Effector memory CD8-positive, alpha-beta T cell (primary cell): Measurements from ENCODE around the gene C3orf20.
A peak's percentile ranks its signal among the peaks of the same experiment; 100 is the strongest.

Experiments
- ATAC-seq: fragments of 150-1000 bp; cut with Tn5 transposase; replicated peaks from 2 replicates; pipeline ENCODE4 v1.10.0; 2021; ENCODE audit warnings: mild to moderate bottlenecking, moderate library complexity
- DNase-seq, 3 experiments: peaks; one replicate each; pipeline ENCODE4 v3.0.0; 2021
- H3K27ac Mint-ChIP-seq, 2 donors: one replicate each; pipeline ENCODE4 v1.8.0; 2022; ENCODE audit warnings: mild to moderate bottlenecking in 2 of 2, mixed read lengths in 2 of 2, moderate library complexity in 2 of 2
- H3K27me3 Mint-ChIP-seq, 2 donors: one replicate each; pipeline ENCODE4 v1.8.0; 2022; ENCODE audit warnings: mixed read lengths in 2 of 2
- H3K36me3 Mint-ChIP-seq: one replicate; pipeline ENCODE4 v1.8.0; 2022; ENCODE audit warnings: mild to moderate bottlenecking, moderate library complexity, mixed read lengths; ENCODE audit not compliant: insufficient read depth
- H3K4me1 Mint-ChIP-seq, 2 donors: one replicate each; pipeline ENCODE4 v1.8.0; 2022; ENCODE audit warnings: low read depth in 2 of 2, mixed read lengths in 2 of 2
- H3K4me3 Mint-ChIP-seq, 2 donors: one replicate each; pipeline ENCODE4 v1.8.0; 2022; ENCODE audit warnings: mild to moderate bottlenecking in 2 of 2, mixed read lengths in 2 of 2, moderate library complexity in 2 of 2
- H3K9me3 Mint-ChIP-seq, 2 donors: one replicate each; pipeline ENCODE4 v1.8.0; 2022; ENCODE audit warnings: mixed read lengths in 2 of 2
- total RNA-seq, 9 experiments: gene quantifications; one replicate each; lab custom pipeline; 2026; lab: John Stamatoyannopoulos, UW

Gene C3orf20
- 0.11 to 4.1 (median 1.2) reads per million in 9 experiments for total RNA-seq

GRCh38 chr3:14674841-14675240 lies at the start of gene C3orf20:
Gene C3orf20 (plus strand): TSS chr3:14675141. CDS start chr3:14682714, 7,573 bp downstream.
- no peaks in the 10 kb centered on the region for H3K27me3 Mint-ChIP-seq
- no peak for ATAC-seq
- H3K36me3 Mint-ChIP-seq: peaks cover 32% of the 10 kb centered on the region
- H3K4me3 Mint-ChIP-seq: no peak within 1 kb of the TSS
- DNase-seq: no peak
- peaks cover 0 to 3% of the 10 kb centered on the region in 2 donors for H3K4me1 Mint-ChIP-seq
- H3K9me3 Mint-ChIP-seq: no peaks in the 10 kb centered on the region
- no peak within 1 kb of the TSS for H3K27ac Mint-ChIP-seq

GRCh38 chr3:14625443-14625842 lies 49.5 kb upstream of the C3orf20 start:
- ATAC-seq (no peak), DNase-seq (no peak)
- Mint-ChIP-seq H3K27ac (no peak overlapping the region), H3K9me3 (no peaks in the 10 kb centered on the region), H3K4me1 (no peaks in the 10 kb centered on the region), H3K27me3 (peaks cover 24 to 55% of the 10 kb centered on the region in 2 donors), H3K4me3 (no peak overlapping the region), H3K36me3 (no peaks in the 10 kb centered on the region)

DNA sequence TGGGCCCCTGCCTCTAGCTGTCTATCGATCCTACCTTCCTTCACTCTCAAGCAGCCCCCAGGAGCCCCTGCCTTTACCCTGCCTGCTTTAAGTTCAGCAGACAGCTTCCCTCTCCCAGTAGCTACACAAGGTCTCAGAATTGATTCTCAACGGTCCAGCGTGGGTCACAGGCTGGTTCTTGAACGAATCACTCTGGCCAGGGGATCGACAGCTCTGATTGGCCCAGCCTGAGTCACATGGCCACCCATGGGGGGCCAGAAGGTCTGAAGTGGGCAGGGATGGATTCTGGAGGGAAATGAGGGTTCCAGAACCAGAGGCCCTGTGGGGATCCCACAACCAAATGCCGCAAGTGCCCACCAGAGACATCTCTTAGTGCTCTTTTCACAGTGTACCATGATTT lies 47.1 kb upstream of the C3orf20 start:
- Mint-ChIP-seq H3K36me3 (no peaks in the 10 kb centered on the region), H3K27me3 (peaks cover 34 to 66% of the 10 kb centered on the region in 2 donors), H3K4me1 (no peaks in the 10 kb centered on the region), H3K27ac (no peak overlapping the region), H3K4me3 (no peak overlapping the region), H3K9me3 (no peaks in the 10 kb centered on the region)
- no peak for ATAC-seq
- no peak for DNase-seq

- no peak overlapping the region for H3K27ac Mint-ChIP-seq
- H3K36me3 Mint-ChIP-seq: no peaks in the 10 kb centered on the region
- no peak for ATAC-seq
- peaks cover 34 to 66% of the 10 kb centered on the region in 2 donors for H3K27me3 Mint-ChIP-seq
- no peak for DNase-seq
- no peaks in the 10 kb centered on the region for H3K9me3 Mint-ChIP-seq
- no peaks in the 10 kb centered on the region for H3K4me1 Mint-ChIP-seq
- no peak overlapping the region for H3K4me3 Mint-ChIP-seq
Observed at GRCh38 chr3:14628406-14628805, 46.5 kb upstream of the C3orf20 start.

DNA sequence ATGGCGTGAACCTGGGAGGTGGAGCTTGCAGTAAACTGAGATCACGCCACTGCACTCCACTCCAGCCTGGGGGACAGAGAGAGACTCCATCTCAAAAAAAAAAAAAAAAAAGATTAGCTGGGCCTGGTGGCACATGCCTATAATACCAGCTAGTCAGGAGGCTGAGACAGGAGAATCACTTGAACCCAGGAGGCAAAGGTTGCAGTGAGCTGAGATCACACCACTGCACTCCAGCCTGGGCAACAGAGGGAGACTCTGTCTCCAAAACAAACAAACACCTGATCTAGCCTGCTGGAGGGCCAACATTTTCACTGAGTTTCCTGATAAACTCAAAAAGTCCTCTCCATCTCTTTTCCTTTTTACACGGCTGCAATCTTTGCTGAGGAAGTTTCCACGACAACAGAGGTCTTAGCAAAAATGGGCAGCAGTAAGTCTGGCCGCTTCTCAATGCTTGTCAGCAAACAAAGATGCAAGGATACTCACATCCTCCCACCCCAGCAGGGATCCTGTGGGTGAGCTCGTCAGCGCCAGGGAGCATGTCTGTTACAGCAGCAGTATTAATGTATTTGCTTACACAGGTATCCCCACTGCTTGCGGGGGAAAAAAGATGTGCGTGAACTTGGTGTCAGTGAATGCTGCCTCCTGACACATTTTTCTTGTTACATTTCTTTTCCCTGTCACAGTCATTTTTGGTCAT lies 44.4 kb upstream of the C3orf20 start:
- peaks cover 2% of the 10 kb centered on the region for H3K36me3 Mint-ChIP-seq

GRCh38 chr3:14631101-14631497 lies 43.8 kb upstream of the C3orf20 start:
- Mint-ChIP-seq H3K9me3 (no peaks in the 10 kb centered on the region), H3K36me3 (peaks cover 2% of the 10 kb centered on the region)

More for the DNA sequence above, 44.4 kb upstream of the C3orf20 start:
- peaks cover 34 to 69% of the 10 kb centered on the region in 2 donors for H3K27me3 Mint-ChIP-seq
- no peak for ATAC-seq
- no peak overlapping the region for H3K27ac Mint-ChIP-seq
- H3K9me3 Mint-ChIP-seq: no peaks in the 10 kb centered on the region
- H3K4me1 Mint-ChIP-seq: peaks cover 0 to 2% of the 10 kb centered on the region in 2 donors
- DNase-seq: no peak
- H3K4me3 Mint-ChIP-seq: no peak overlapping the region

DNA sequence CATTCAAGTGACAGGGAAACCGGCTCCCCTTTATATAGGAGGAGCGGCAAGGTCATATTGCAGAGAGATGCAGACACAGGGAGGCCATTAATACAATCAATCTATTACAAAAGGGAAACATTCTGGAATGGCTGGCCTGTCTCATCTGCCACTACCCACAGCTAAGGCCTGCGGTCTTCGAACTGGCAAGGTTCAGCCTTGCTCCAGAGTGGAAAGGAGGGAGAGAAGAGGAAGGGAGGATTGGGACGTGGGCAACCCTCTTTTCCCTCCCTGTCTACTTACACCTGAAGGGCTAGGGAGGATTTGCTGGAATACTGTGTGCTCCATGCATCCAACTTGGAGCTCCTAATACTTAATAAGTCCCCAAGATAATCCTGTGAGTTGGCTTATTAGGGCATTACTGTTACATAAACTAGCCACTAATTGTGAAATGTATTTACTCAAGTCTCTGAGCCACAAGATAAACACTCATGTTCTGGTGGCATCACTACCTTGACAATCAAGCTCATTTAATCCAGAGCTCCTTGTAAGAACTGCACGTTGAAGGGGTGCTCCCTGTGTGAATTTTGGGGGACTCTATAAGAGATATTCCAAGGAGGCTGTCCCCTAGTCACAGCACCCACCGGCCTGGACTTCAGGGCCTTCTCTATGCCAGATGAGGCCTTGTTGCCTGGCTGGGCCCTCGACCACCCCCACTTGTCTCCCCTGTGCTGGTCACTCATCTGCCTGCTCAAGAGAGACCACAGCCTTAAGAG lies 43.1 kb upstream of the C3orf20 start:
- no peaks in the 10 kb centered on the region for H3K9me3 Mint-ChIP-seq
- H3K4me3 Mint-ChIP-seq: no peak overlapping the region

More at GRCh38 chr3:14631101-14631497, 43.8 kb upstream of the C3orf20 start:
- Mint-ChIP-seq H3K4me1 (peaks cover 0 to 2% of the 10 kb centered on the region in 2 donors), H3K27me3 (peaks cover 35 to 72% of the 10 kb centered on the region in 2 donors), H3K27ac (no peak overlapping the region), H3K4me3 (no peak overlapping the region)
- ATAC-seq (no peak), DNase-seq (no peak)

DNA sequence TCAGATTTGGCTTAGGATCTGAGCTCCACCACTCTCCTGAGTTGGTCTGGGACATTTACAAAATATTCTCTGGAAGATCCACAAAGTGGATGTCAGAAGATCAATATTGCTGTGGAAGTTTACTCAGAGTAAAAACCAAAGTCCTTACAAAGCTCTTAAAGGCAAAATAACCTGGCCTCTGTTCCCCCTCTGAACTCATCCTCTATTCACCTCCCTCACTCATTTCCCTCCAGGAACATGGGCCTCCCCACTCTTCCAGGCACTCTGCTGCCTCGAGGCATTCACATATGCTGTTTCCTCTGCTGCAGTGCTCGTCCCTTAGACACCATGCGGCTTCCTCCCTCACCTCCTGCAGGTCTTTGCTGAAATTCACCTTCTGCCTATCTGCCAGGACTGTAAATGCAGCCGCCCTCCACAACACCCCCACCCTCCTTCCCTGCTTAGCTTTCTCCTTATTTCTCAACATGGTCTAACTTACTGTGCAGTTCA lies 42.5 kb upstream of the C3orf20 start:
- Mint-ChIP-seq H3K4me3 (no peak overlapping the region), H3K27ac (no peak overlapping the region), H3K36me3 (peaks cover 2% of the 10 kb centered on the region), H3K9me3 (no peaks in the 10 kb centered on the region), H3K27me3 (peaks cover 38 to 76% of the 10 kb centered on the region in 2 donors), H3K4me1 (peaks cover 0 to 2% of the 10 kb centered on the region in 2 donors)
- ATAC-seq (no peak), DNase-seq (no peak)

More for the DNA sequence above, 43.1 kb upstream of the C3orf20 start:
- DNase-seq (no peak), ATAC-seq (no peak)
- no peak overlapping the region for H3K27ac Mint-ChIP-seq
- H3K4me1 Mint-ChIP-seq: peaks cover 0 to 2% of the 10 kb centered on the region in 2 donors
- H3K36me3 Mint-ChIP-seq: peaks cover 2% of the 10 kb centered on the region
- peaks cover 38 to 76% of the 10 kb centered on the region in 2 donors for H3K27me3 Mint-ChIP-seq

DNA sequence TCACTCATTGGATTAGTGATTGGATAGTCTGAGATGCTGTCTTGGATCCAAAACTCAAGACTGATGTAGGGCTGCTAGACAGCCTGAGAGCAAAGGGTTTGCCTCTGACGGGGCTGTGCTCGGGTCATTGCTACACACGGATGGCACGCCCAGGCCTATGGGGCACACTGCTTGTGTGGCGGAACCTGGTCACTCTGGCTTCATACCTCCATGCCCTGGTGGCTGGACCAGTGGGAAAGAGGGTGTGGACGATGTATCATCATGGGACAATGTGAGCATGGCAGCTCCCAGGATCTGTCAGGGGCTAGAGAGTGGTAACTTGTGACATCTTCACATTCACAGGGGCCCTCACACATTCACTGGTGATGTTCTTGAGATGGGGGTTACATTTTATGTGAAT lies 41.5 kb upstream of the C3orf20 start:
- no peaks in the 10 kb centered on the region for H3K9me3 Mint-ChIP-seq
- ATAC-seq (no peak), DNase-seq (no peak)
- peaks cover 38 to 76% of the 10 kb centered on the region in 2 donors for H3K27me3 Mint-ChIP-seq
- no peak overlapping the region for H3K4me3 Mint-ChIP-seq
- H3K27ac Mint-ChIP-seq: no peak overlapping the region
- peaks cover 2% of the 10 kb centered on the region for H3K36me3 Mint-ChIP-seq
- peaks cover 0 to 2% of the 10 kb centered on the region in 2 donors for H3K4me1 Mint-ChIP-seq

GRCh38 chr3:14633819-14634424 lies 41.0 kb upstream of the C3orf20 start:
- DNase-seq: peak; percentile 40 to 42 (median 42)
- Mint-ChIP-seq H3K36me3 (peaks cover 2% of the 10 kb centered on the region), H3K4me1 (peaks cover 0 to 2% of the 10 kb centered on the region in 2 donors), H3K27me3 (peaks cover 42 to 76% of the 10 kb centered on the region in 2 donors), H3K9me3 (no peaks in the 10 kb centered on the region), H3K4me3 (no peak overlapping the region), H3K27ac (no peak overlapping the region)
- peak; percentile 77 for ATAC-seq

GRCh38 chr3:14634763-14635400 lies 40.1 kb upstream of the C3orf20 start:
- no peaks in the 10 kb centered on the region for H3K9me3 Mint-ChIP-seq
- H3K27me3 Mint-ChIP-seq: peaks cover 51 to 76% of the 10 kb centered on the region in 2 donors
- H3K27ac Mint-ChIP-seq: no peak overlapping the region
- ATAC-seq (no peak), DNase-seq (no peak)
- H3K4me3 Mint-ChIP-seq: no peak overlapping the region
- H3K4me1 Mint-ChIP-seq: peaks cover 0 to 2% of the 10 kb centered on the region in 2 donors
- peaks cover 2% of the 10 kb centered on the region for H3K36me3 Mint-ChIP-seq

DNA sequence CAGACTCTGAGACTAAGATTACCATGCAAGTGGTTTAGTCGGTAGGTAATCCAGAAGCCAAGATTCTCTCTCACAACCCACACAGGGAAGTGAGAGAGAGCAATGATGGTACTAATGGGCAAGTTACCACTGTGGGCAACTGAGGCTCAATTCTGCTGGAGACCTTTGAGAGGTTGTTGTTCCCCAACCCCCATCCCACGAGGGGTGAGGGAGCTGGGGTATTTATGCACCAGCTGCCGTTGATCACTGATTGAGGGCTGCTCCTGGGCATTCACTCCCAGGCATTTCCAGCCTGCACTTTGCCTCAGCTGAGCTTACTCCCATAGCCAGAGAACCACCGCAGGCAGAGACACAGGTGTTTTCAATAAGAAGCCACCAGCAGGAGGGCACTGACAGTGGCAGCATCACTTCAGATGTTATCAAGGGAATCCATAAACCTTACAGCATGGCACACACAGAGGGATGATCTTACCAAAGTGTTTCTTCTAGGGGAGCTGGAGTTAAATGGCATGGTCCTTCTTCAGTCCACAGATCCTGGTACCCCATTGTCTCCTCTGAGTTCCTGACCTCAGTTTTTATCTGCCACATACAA lies 38.3 kb upstream of the C3orf20 start:
- no peaks in the 10 kb centered on the region for H3K9me3 Mint-ChIP-seq
- DNase-seq (no peak), ATAC-seq (no peak)
- H3K4me1 Mint-ChIP-seq: peaks cover 0 to 2% of the 10 kb centered on the region in 2 donors
- H3K27ac Mint-ChIP-seq: no peak overlapping the region
- H3K36me3 Mint-ChIP-seq: peaks cover 2% of the 10 kb centered on the region
- H3K4me3 Mint-ChIP-seq: no peak overlapping the region
- H3K27me3 Mint-ChIP-seq: peaks cover 54 to 79% of the 10 kb centered on the region in 2 donors

DNA sequence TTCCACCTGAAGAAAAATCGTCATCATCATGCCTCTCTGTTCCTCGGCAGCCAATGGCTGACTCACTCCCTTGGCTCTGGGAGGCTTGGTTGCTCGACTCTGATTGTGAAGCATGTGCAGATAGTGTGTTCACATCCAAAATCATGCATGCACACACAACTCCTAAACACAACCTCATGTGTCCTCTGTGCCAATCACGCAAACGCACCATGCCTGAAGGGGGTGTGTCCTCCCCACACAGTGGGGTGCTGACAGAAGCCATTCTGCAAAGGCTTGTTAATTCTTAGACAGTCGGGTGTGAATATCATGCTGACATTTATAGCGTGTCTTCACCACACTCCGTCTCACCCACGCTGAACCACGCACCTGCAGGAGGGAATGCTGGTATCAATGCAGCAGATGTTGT lies 34.8 kb upstream of the C3orf20 start:
- Mint-ChIP-seq H3K27me3 (peaks cover 62 to 79% of the 10 kb centered on the region in 2 donors), H3K9me3 (no peaks in the 10 kb centered on the region), H3K4me1 (no peaks in the 10 kb centered on the region), H3K27ac (no peak overlapping the region), H3K4me3 (no peak overlapping the region), H3K36me3 (no peaks in the 10 kb centered on the region)
- no peak for DNase-seq
- no peak for ATAC-seq
